Right kidney (tissue), 9 donors: ENCODE data around the gene TRIM46.

Source experiments
- DNase-seq: peaks from one replicate; pipeline ENCODE4 v3.0.0-alpha.2; 2016
- long read RNA-seq, 8 donors: transcript quantifications; one replicate each; lab custom pipeline, GENCODE V29; 2026

Gene TRIM46
- long read RNA-seq, donor 1 = 0 reads
- long read RNA-seq, donor 2 = 0 reads
- long read RNA-seq, donor 3, partial matches to known transcripts = 0 of 1 reads
- long read RNA-seq, donor 3, other reads (novel, unspliced or antisense) = 0 of 1 reads
- long read RNA-seq, donor 4 = 0 reads
- long read RNA-seq, donor 5 = 0 reads
- long read RNA-seq, donor 6 = 0 reads
- long read RNA-seq, donor 7, partial matches to known transcripts = 14 of 14 reads
- long read RNA-seq, donor 7, other reads (novel, unspliced or antisense) = 0 of 14 reads
- long read RNA-seq, donor 8 = 0 reads

- DNase-seq = peak; percentile 56
Observed at GRCh38 chr1:155173478-155174323, at the start of gene TRIM46. TSS of gene TRIM46 (plus strand) at chr1:155173849. CDS start at chr1:155173967, 118 bp downstream.

- no peak for DNase-seq
Observed at GRCh38 chr1:155124503-155125463, 48.9 kb upstream of the TRIM46 start.

- no peak for DNase-seq
Observed at GRCh38 chr1:155125511-155125945, 48.1 kb upstream of the TRIM46 start.

GRCh38 chr1:155125946-155126555 is 47.6 kb upstream of the TRIM46 start:
- peak; percentile 71 for DNase-seq

GRCh38 chr1:155126556-155127104 is 47.0 kb upstream of the TRIM46 start:
- no peak for DNase-seq

- peak; percentile 80 for DNase-seq
Observed at GRCh38 chr1:155127105-155127966, 46.3 kb upstream of the TRIM46 start, which contains the start of gene EFNA1. TSS of gene EFNA1 (plus strand) at chr1:155127876. CDS start at chr1:155127978, 102 bp downstream.

- peak; percentile 69 for DNase-seq
Observed at GRCh38 chr1:155127967-155128754, 45.5 kb upstream of the TRIM46 start.

GRCh38 chr1:155128755-155129473 is 44.7 kb upstream of the TRIM46 start:
- peak; percentile 62 for DNase-seq

GRCh38 chr1:155130272-155131006 is 43.2 kb upstream of the TRIM46 start:
- no peak for DNase-seq

- DNase-seq = no peak
Observed at GRCh38 chr1:155131285-155131684, 42.4 kb upstream of the TRIM46 start.

GRCh38 chr1:155131856-155132255 is 41.8 kb upstream of the TRIM46 start:
- DNase-seq = no peak

- no peak for DNase-seq
Observed at GRCh38 chr1:155133799-155134281, 39.8 kb upstream of the TRIM46 start.

GRCh38 chr1:155134322-155134721 is 39.3 kb upstream of the TRIM46 start:
- DNase-seq = no peak

GRCh38 chr1:155134880-155135414 is 38.7 kb upstream of the TRIM46 start:
- no peak for DNase-seq

GRCh38 chr1:155135415-155136028 is 38.1 kb upstream of the TRIM46 start, which contains the start of gene SLC50A1:
TSS of gene SLC50A1 (plus strand) at chr1:155135852. CDS start at chr1:155135912, 60 bp downstream.
- DNase-seq = peak; percentile 91

- DNase-seq = no peak
Observed at GRCh38 chr1:155136748-155137147, 36.9 kb upstream of the TRIM46 start.
